PFSK-1 (cell line): ENCODE data around the gene RAB3IL1.

Experiments
- FOXP2 ChIP-seq: optimal IDR thresholded peaks from 2 replicates; pipeline ENCODE3; 2011; ENCODE audit warnings: borderline replicate concordance, control low read depth, inconsistent platforms; ENCODE audit not compliant: insufficient read depth; ENCODE audit errors: extremely low read length, extremely low read depth
- POLR2AphosphoS5 ChIP-seq: IDR thresholded peaks from 2 replicates; pipeline ENCODE4 v1.6.1; 2012; ENCODE audit warnings: low read depth, mild to moderate bottlenecking, control low read depth, low read length, moderate library complexity
- SIN3A ChIP-seq: IDR thresholded peaks from 2 replicates; pipeline ENCODE4 v1.6.1; 2012; ENCODE audit warnings: mild to moderate bottlenecking, low read length, moderate library complexity, borderline replicate concordance; ENCODE audit not compliant: insufficient read depth
- TAF1 ChIP-seq: IDR thresholded peaks from 2 replicates; pipeline ENCODE4 v1.6.1; 2012; ENCODE audit warnings: low read length, control low read depth, borderline replicate concordance; ENCODE audit not compliant: insufficient read depth
- TF ChIP-seq, protein P1 (sequence below), 2 experiments: IDR thresholded peaks; 2 replicates each; pipeline versions ENCODE4 v1.6.1 to v1.8.0; 2011 to 2012; ENCODE audit warnings: low read depth in 2 of 2, low read length in 2 of 2, control low read depth in 1 of 2, inconsistent platforms in 1 of 2, mild to moderate bottlenecking in 1 of 2, moderate library complexity in 1 of 2; ENCODE audit not compliant: insufficient read depth in 1 of 2

Gene RAB3IL1

DNA sequence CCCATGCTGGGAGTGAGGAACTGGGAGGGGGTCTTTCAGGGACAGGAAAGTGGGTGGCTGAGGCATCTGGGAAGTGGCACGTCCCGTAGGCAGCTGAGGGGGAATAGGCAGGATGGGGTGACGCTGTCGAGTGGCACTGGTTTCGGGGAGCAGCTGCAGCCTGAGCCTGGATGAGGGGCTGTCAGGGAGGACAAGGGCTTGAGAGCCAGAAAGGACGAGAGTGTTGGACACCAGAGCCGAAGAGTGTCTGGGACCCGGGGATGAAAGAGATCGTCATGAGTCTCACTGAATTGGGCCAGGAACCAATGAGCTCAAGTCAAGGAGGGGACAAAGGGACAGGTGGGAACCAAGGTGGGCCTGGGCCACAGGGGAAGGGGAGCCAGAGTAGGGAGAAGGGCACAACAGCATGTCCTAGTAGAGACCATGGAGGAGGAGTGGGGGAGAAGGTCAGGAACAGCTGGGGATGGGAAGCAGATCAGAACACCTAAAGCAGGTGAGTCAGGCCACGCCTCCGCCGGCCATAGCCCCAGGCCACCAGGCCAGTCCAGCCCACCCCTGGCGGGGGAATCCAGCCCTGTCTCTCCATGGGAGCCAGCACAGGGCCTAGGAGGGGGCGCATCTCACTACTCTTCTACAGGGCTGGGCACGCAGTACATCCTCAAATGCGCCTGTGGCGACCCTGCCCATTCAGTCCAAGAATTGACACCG lies 4.2 kb downstream of the RAB3IL1 start:
- TF ChIP-seq FOXP2: no peak
- TF ChIP-seq, protein P1, sequence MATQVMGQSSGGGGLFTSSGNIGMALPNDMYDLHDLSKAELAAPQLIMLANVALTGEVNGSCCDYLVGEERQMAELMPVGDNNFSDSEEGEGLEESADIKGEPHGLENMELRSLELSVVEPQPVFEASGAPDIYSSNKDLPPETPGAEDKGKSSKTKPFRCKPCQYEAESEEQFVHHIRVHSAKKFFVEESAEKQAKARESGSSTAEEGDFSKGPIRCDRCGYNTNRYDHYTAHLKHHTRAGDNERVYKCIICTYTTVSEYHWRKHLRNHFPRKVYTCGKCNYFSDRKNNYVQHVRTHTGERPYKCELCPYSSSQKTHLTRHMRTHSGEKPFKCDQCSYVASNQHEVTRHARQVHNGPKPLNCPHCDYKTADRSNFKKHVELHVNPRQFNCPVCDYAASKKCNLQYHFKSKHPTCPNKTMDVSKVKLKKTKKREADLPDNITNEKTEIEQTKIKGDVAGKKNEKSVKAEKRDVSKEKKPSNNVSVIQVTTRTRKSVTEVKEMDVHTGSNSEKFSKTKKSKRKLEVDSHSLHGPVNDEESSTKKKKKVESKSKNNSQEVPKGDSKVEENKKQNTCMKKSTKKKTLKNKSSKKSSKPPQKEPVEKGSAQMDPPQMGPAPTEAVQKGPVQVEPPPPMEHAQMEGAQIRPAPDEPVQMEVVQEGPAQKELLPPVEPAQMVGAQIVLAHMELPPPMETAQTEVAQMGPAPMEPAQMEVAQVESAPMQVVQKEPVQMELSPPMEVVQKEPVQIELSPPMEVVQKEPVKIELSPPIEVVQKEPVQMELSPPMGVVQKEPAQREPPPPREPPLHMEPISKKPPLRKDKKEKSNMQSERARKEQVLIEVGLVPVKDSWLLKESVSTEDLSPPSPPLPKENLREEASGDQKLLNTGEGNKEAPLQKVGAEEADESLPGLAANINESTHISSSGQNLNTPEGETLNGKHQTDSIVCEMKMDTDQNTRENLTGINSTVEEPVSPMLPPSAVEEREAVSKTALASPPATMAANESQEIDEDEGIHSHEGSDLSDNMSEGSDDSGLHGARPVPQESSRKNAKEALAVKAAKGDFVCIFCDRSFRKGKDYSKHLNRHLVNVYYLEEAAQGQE (IDR thresholded peaks at IDR 0.05; ENCODE audit: insufficient read depth in 1 of 2, low read depth in 2 of 2, low read length in 2 of 2): no peak
- TF ChIP-seq TAF1: no peak
- TF ChIP-seq POLR2AphosphoS5: no peak
- no peak for TF ChIP-seq SIN3A

DNA sequence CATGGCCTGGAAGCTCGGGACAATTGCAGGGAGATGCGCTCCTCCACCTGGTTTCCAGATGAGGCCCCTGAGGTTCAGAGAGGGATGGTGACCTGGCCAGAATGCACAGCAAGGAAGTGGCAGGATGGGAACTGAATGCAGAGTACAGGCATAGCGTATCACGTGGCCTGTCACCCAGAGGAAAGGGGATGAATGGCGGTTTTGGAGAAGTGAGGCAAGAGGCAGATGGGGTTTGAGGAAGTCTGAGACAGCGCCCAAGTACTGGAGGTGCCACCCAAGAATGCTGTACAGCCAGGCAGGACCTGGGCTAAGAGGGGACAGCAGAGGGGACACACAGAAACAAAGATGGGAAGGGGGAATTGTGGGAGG lies 4.9 kb downstream of the RAB3IL1 start:
- no peak for TF ChIP-seq TAF1

DNA sequence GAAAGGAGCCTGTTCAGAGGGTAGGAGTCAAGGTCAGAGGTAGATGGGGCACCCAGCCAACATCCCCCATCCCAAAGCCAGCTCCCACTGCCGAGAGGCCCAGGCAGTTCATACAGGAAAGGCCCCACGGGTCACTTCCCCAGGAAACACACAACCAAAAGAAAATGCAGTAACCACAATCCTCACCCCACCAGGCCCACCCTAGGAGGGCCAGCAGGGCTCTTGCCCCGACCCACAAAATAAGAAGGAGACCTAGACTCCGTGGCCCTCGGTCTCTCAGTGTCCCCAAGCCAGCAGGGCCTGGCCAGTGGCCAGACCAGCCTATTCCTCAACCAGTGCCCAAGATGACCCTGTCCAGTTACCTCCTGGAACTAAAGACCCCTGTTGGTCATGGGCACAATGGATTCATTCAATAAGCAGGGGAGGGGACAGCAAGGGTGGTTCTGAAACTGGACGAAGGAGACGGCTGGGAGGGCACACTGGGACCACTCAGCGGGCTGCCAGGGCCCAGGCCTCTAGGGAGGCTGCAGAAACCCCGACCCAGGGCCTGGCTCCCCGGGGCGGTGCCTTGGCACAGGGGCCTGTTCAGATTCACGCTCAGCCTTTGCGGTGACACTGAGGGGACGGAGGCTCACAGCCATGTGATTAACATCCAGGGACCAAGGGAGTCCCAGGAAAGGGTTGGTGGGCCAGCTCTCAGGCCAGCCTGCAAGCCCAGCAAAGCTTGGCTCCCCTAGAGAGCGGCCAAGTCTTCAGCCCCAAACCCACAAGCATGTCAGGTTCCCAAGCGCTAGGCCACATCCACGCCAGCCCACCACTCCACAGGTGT lies 5.5 kb downstream of the RAB3IL1 start:
- TF ChIP-seq, protein P1 (IDR thresholded peaks at IDR 0.05; ENCODE audit: insufficient read depth in 1 of 2, low read depth in 2 of 2, low read length in 2 of 2): no peak
- no peak for TF ChIP-seq POLR2AphosphoS5
- no peak for TF ChIP-seq FOXP2
- TF ChIP-seq SIN3A: no peak
- no peak for TF ChIP-seq TAF1

DNA sequence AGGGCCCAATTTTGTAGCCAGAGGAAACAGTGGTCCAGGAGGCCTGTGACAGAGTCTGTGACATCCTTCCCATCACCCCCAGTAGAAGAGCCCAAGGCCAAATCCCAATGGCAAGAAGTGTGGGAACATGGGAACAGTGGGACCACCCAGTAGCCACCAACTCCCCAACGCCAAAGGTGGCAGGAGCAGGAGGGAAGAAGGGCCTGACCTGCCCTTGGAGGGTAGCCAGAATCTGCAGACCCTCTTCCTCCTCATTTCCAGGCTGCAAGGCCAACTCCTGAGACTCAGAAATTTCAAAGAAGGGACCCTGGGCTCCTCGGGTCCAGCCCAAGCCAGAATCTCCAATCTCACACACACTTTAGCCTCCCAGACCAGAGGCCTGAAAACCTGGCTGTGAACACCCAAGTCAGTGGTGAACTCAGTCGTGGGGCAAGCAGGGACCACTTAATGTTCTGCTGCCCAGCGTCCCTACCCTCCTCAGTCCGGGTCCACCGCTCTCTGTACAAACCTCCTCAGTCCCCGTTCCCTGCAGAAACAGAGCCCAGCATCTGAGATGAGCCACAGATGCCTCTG lies 6.2 kb downstream of the RAB3IL1 start:
- TF ChIP-seq, protein P1 (IDR thresholded peaks at IDR 0.05; ENCODE audit: insufficient read depth in 1 of 2, low read depth in 2 of 2, low read length in 2 of 2): no peak
- TF ChIP-seq SIN3A (no peak), POLR2AphosphoS5 (no peak), TAF1 (no peak), FOXP2 (no peak)

- TF ChIP-seq, protein P1 (IDR thresholded peaks at IDR 0.05; ENCODE audit: insufficient read depth in 1 of 2, low read depth in 2 of 2, low read length in 2 of 2): no peak
- TF ChIP-seq POLR2AphosphoS5 (no peak), TAF1 (no peak), SIN3A (no peak), FOXP2 (no peak)
These were observed 6.9 kb downstream of the RAB3IL1 start for GRCh38 chr11:61910187-61911127.
